ENCODE results near the gene PIK3CB.
"Not testable (repeated sequence)": the region's sequence is repeated elsewhere in the genome, so short reads cannot be mapped to it uniquely, and the experiment has no call there.

The PIK3CB gene

DNA sequence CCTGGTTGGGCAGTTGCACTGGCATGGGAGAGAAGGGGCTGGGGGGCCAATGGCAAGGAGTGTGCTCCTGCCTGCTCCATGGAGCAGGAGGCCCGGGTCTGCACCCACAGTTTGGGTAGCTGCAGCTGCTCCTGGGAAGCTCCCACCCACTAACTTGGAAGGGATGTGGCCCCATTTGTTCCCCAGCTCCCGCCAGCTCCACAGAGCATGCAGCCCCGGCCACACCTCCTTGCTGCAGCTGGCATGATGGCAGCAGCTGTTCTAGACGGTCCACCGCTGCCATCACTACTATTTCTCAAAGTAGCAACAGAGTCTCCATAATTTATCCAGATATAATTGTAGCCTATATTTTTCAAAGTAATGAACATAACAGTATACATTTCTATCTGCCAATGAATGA, 65.8 kb downstream of the PIK3CB start:
- Mint-ChIP-seq H3K27ac (no peak overlapping the region), H3K9me3 (no peaks in the 10 kb centered on the region), H3K4me1 (ENCODE audit: low read depth) (peaks cover 17% of the 10 kb centered on the region), H3K4me3 (no peak overlapping the region), H3K27me3 (no peaks in the 10 kb centered on the region), H3K36me3 (ENCODE audit: low read depth) (peaks cover 26% of the 10 kb centered on the region)

DNA sequence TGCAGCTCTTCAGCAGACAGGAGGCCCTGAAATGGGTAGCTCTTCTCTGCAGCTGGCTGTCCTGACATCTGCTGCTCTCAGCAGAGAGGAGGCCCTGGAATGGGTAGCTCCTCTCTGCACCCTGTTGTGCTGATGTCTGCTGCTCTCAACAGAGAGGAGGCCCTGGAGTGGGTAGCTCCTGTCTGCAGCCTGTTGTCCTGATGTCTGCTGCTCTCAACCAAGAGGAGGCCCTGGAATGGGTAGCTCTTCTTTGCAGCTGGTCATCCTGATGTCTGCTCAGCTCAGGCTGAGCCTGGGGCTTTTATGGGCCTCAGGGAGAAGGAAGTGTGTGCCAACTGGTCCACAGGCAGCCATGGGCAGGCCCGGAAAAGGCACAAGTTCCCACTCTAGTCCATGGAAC, 66.6 kb downstream of the PIK3CB start:
- Mint-ChIP-seq H3K27ac (no peak overlapping the region), H3K36me3 (ENCODE audit: low read depth) (peaks cover 22% of the 10 kb centered on the region)

DNA sequence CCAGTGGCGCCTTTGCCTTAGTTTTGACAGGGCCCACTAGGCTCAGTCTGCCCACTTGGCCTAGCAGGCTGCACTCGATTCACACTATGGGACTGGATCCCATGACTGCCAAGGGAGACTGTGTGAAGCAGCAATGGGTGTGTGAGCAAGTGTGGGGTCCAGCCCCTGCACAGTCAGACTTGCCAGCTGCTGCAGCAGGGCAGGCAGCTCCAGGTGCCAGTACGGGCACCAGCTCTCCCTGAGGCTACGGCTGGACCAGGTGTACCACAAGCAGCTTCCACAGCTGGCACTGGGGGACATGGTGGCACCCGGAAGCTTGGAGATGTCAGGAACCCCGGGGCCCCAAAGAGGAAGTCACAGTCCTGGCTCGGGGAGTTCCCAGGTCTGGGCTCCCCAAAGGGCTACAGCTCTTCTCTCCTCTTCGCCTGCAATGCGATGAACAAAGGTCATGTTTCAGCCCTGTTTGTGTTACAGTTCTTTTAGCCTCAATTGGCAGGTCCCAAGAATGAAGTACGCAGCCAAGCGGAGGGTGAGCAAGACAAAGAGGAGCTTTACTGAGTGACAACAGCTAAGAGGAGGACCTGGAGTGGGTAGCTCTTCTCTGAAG, 67.1 kb downstream of the PIK3CB start:
- Mint-ChIP-seq H3K27me3 (no peaks in the 10 kb centered on the region), H3K4me1 (ENCODE audit: low read depth) (peaks cover 18% of the 10 kb centered on the region), H3K36me3 (ENCODE audit: low read depth) (peaks cover 22% of the 10 kb centered on the region), H3K4me3 (no peak overlapping the region), H3K27ac (no peak overlapping the region), H3K9me3 (no peaks in the 10 kb centered on the region)

More for the DNA sequence above, 66.6 kb downstream of the PIK3CB start:
- no peak overlapping the region for H3K4me3 Mint-ChIP-seq
- no peaks in the 10 kb centered on the region for H3K27me3 Mint-ChIP-seq
- no peaks in the 10 kb centered on the region for H3K9me3 Mint-ChIP-seq
- H3K4me1 Mint-ChIP-seq (ENCODE audit: low read depth), result peaks cover 18% of the 10 kb centered on the region

DNA sequence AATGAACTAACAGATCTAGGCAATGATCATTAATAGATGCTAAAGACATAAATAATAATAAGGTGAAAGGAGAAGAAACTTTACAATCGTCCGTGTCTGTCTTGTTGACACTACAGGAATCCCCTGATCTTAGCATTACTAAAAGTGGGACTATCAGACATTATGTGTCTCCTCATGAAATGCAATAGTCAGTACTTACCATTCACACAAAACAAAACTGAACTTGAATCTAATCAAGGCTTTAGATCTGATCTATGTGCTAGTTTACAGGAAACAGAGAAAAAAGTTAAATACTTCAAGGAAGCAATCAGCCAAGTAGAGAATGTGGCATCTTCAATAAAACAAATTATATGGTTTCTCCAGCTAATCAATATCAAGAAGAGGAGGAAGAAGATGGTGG, 73.7 kb downstream of the PIK3CB start:
- no peak overlapping the region for H3K27ac Mint-ChIP-seq
- no peaks in the 10 kb centered on the region for H3K9me3 Mint-ChIP-seq
- H3K27me3 Mint-ChIP-seq, result no peaks in the 10 kb centered on the region
- peaks cover 20% of the 10 kb centered on the region for H3K4me1 Mint-ChIP-seq (ENCODE audit: low read depth)
- H3K4me3 Mint-ChIP-seq, result no peak overlapping the region
- peaks cover 19% of the 10 kb centered on the region for H3K36me3 Mint-ChIP-seq (ENCODE audit: low read depth)

DNA sequence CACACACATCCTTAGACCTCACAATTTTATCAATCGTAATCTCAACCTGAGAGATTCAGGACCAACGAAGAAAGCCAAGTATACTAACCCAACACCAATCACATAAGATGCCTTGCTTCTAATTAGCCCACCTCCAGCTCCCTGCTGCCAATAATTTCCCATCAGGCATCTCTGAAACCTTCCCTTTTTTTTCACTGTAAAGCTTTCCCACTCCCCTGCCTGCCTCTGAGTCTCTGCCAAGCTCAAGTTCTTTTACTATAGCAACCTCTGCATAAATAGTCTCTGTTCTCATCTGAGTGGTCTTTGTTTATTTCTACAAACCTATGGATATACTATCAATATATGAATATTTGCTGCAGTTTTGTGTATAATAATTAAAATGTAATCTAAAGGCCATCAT, 86.5 kb downstream of the PIK3CB start:
- Mint-ChIP-seq H3K36me3 (ENCODE audit: low read depth) (peaks cover 22% of the 10 kb centered on the region), H3K27ac (no peak overlapping the region), H3K4me3 (no peak overlapping the region), H3K4me1 (ENCODE audit: low read depth) (no peaks in the 10 kb centered on the region), H3K27me3 (no peaks in the 10 kb centered on the region), H3K9me3 (no peaks in the 10 kb centered on the region)

DNA sequence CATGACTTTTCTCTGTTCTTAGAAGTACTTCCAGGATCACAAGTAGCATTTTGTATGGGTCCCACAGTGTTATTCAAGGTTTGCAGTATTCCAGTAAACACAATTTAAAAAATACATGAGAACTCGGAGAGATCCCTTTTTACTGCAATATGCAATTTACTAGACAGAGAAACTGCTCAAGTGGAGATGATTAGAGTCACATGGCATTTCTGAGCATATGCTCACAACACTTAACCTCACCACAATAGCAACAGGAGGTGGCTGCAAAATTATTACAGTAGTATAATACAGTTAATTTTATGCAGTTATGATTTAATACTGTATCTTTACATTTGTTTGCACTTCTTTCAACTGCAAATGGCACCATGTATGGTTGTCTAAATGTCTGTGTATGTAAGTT, 87.5 kb downstream of the PIK3CB start:
- H3K9me3 Mint-ChIP-seq, result no peaks in the 10 kb centered on the region
- peaks cover 28% of the 10 kb centered on the region for H3K36me3 Mint-ChIP-seq (ENCODE audit: low read depth)
- H3K27ac Mint-ChIP-seq, result no peak overlapping the region
- no peaks in the 10 kb centered on the region for H3K27me3 Mint-ChIP-seq
- no peaks in the 10 kb centered on the region for H3K4me1 Mint-ChIP-seq (ENCODE audit: low read depth)
- no peak overlapping the region for H3K4me3 Mint-ChIP-seq

DNA sequence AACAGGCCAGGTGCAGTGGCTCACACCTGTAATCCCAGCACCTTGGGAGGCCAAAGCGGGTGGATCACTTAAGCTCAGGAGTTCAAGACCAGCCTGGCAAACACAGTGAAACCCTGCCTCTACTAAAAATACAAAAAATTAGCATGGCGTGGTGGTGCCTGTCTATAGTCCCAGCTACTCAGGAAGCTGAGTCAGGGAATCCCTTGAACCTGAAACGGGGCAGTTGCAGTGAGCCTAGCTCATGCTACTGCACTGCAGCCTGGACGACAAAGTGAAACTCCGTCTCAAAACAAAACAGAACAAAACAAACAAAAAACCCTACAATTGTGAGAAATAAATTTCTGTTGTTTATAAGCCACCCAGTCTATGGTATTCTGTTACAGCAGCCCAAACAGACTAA, 94.7 kb downstream of the PIK3CB start:
- peaks cover 45% of the 10 kb centered on the region for H3K36me3 Mint-ChIP-seq (ENCODE audit: low read depth)
- H3K27ac Mint-ChIP-seq, result no peak overlapping the region
- no peak overlapping the region for H3K4me3 Mint-ChIP-seq
- no peaks in the 10 kb centered on the region for H3K4me1 Mint-ChIP-seq (ENCODE audit: low read depth)
- H3K9me3 Mint-ChIP-seq, result no peaks in the 10 kb centered on the region
- no peaks in the 10 kb centered on the region for H3K27me3 Mint-ChIP-seq

DNA sequence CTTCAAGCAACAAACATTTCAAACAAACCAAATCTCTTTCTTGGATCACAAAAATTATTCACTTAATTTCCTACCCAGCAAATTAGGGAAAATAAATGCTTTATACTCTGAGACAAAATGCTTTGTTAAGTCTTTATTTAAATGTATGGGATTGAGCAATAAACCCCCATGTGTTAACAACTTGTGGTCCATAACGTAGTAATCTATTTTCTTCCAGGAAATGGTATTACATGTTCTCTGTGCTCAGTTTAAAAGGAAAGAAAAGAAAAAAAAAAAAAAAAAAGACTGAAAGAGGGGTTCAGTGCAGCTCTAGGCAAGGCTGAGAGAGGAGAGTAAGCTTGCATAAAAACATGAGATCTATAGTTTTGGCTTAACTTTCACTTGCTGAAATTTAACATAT, 102.3 kb downstream of the PIK3CB start:
- H3K27ac Mint-ChIP-seq, result no peak overlapping the region
- H3K27me3 Mint-ChIP-seq, result no peaks in the 10 kb centered on the region
- H3K36me3 Mint-ChIP-seq (ENCODE audit: low read depth), result peaks cover 28% of the 10 kb centered on the region
- H3K4me3 Mint-ChIP-seq, result no peak overlapping the region
- H3K9me3 Mint-ChIP-seq, result no peaks in the 10 kb centered on the region
- H3K4me1 Mint-ChIP-seq (ENCODE audit: low read depth), result no peaks in the 10 kb centered on the region

DNA sequence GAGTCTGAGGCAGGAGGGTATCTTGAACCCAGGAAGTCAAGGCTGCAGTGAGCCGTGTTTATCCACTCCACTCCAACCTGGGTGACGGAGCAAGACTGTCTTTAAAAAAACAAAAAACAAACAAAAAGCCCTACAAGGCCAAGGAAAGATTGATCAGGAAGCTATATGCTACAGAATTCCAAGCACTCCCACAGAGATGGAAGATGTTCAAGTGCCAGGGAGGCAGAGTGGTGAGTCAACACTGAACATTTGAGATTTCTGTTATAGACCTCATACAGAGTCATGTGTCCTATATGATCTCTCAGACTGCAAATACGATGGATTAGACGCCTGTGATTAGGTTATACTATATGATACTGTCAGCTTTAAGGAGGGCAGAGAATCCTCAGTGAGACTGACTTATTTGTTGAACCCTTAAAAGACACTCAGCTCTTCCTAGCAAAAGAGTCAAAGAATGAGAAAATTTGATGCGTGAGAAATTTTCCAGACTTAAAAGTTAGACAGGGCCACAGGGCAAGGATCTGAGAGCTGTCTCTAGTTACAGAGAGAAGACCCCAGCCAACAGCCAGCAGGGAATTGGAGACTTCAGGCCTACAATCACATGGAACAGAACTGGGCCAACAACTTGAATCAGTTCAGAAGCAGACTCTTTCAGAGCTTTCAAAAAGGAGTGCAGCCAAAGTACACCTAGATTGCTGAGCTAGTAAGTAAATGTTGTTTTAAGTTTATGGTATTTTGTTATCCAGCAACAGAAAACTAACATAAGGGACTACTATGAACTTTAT, 107.6 kb downstream of the PIK3CB start:
- H3K27ac Mint-ChIP-seq, result no peak overlapping the region
- H3K9me3 Mint-ChIP-seq, result no peaks in the 10 kb centered on the region
- H3K4me1 Mint-ChIP-seq (ENCODE audit: low read depth), result peaks cover 14% of the 10 kb centered on the region
- H3K27me3 Mint-ChIP-seq, result no peaks in the 10 kb centered on the region
- no peak overlapping the region for H3K4me3 Mint-ChIP-seq
- H3K36me3 Mint-ChIP-seq (ENCODE audit: low read depth), result peaks cover 22% of the 10 kb centered on the region

DNA sequence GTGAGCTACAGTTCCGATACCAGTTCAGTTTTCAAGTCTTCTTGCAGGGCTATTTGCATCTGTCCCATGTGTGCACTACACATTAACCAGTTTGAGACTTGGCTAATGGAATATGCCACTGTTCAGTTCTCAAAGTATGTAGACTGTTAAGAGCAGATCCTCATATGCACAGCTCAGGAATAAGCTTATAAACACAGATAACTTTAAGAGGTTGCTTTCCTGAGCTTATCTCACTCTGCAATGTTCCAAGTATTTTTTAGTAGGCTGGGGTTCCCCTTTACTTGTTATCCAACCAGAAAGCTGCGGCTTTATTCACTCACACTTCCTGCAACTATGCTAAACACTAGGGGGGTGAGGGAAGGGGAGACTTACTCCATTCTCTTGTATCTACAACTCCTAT, 108.7 kb downstream of the PIK3CB start:
- H3K27me3 Mint-ChIP-seq, H3K27ac Mint-ChIP-seq: not testable (repeated sequence)

DNA sequence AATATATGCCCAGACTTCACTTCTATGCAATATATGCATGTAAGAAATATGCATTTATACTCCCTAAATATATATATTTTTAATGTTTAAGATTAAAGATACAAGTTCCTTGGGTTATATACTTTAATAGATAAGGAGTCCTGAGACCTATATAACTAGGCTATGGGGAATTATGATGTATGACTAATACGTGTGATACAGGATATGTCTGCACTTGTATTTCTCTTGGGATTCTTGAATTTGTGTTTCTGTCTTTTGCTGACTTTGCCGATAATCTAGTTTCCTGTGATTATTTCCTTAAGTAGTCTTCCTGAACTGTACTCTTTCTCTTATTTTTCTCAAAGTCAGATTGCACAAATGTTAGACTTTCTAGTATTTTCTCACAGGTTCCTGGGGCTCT, 109.6 kb downstream of the PIK3CB start:
- Mint-ChIP-seq H3K4me3 (no peak overlapping the region), H3K4me1 (ENCODE audit: low read depth) (peaks cover 14% of the 10 kb centered on the region), H3K27ac (no peak overlapping the region), H3K36me3 (ENCODE audit: low read depth) (peaks cover 20% of the 10 kb centered on the region), H3K9me3 (no peaks in the 10 kb centered on the region), H3K27me3 (no peaks in the 10 kb centered on the region)

More for the DNA sequence above, 108.7 kb downstream of the PIK3CB start:
- not testable (repeated sequence) for H3K4me3 Mint-ChIP-seq, H3K9me3 Mint-ChIP-seq
- H3K36me3 Mint-ChIP-seq (ENCODE audit: low read depth), result peaks cover 20% of the 10 kb centered on the region
- H3K4me1 Mint-ChIP-seq (ENCODE audit: low read depth), result peaks cover 14% of the 10 kb centered on the region

DNA sequence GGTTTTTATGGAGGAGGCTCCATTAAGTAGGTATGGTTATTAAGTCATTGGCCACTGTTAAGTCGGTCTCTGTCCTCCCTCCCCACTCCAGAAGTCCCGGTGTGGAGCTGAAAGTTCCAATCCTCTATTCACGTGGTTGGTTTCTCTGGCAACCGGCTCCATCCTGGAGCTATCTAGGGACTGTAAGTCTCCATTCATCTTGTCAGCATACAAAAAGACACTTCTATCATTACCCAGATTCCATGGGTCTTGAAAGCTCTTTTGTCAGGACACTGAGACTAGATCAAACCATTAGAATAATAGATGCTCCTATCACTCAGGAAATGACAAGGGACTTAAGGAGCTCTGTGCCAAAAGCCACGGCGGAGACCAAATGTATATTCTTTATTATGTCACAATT, 110.3 kb downstream of the PIK3CB start:
- peaks cover 19% of the 10 kb centered on the region for H3K4me1 Mint-ChIP-seq (ENCODE audit: low read depth)
- no peak overlapping the region for H3K27ac Mint-ChIP-seq
- H3K27me3 Mint-ChIP-seq, result no peaks in the 10 kb centered on the region
- no peak overlapping the region for H3K4me3 Mint-ChIP-seq
- H3K9me3 Mint-ChIP-seq, result no peaks in the 10 kb centered on the region
- H3K36me3 Mint-ChIP-seq (ENCODE audit: low read depth), result peaks cover 20% of the 10 kb centered on the region

DNA sequence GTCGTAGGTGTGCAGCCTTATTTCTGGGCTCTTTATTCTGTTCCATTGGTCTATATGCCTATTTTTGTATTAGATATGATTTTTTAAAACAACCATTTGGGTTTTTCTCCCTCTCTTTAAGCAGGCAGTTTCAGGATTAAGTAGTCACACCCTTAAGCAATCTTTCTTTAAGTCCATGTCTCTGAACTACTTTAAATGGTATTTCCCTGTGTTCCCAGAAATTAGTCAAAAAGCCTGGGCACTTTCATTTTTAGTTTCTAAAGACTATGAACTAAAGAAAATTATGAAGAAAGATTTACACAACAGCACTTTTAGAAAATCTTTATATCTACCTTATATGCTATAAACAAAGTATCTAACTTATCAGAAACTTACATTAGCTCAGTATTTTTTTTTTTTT, 115.9 kb downstream of the PIK3CB start:
- Mint-ChIP-seq H3K27me3 (no peaks in the 10 kb centered on the region), H3K4me3 (no peak overlapping the region), H3K9me3 (no peaks in the 10 kb centered on the region), H3K36me3 (ENCODE audit: low read depth) (peaks cover 17% of the 10 kb centered on the region), H3K27ac (no peak overlapping the region), H3K4me1 (ENCODE audit: low read depth) (peaks cover 22% of the 10 kb centered on the region)

DNA sequence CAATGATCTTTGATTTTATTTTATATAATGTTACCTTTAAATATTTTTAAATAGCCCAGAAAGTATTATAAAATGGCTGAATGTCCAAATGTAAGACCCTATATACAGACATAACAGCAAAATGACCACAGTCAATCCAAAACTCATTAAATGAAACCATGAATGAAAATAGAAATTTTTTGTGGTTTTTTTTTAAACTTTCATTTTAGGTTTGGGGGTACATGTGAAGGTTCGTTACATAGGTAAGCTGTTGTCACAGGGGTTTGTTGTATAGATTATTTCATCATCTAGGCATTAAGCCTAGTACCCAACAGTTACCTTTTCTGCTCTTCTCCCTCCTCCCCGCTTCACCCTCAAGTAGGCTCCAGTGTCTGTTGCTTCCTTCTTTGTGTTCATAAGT, 117.4 kb downstream of the PIK3CB start:
- Mint-ChIP-seq H3K9me3 (no peaks in the 10 kb centered on the region), H3K4me1 (ENCODE audit: low read depth) (peaks cover 19% of the 10 kb centered on the region), H3K36me3 (ENCODE audit: low read depth) (peaks cover 19% of the 10 kb centered on the region), H3K4me3 (no peak overlapping the region), H3K27me3 (no peaks in the 10 kb centered on the region), H3K27ac (no peak overlapping the region)

DNA sequence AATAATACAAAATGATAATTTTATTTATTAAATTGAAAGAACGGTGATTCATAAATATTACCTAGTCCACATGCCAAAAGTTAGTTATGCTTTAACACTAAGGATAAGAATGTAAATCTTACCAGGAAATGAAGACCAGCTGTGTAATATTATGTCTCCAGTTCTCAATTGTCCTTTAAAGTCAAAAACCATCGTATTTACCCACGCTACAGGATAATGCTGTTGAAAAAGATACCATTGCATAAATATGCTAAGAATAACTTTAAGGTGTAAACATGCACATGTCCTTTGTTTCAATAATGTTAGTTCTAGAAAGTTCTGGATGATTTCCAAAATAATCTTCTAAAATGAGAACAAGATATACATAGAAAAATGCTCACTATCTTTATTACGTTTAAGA, 122.6 kb downstream of the PIK3CB start:
- no peaks in the 10 kb centered on the region for H3K4me1 Mint-ChIP-seq (ENCODE audit: low read depth)
- no peak overlapping the region for H3K27ac Mint-ChIP-seq
- no peaks in the 10 kb centered on the region for H3K9me3 Mint-ChIP-seq
- H3K4me3 Mint-ChIP-seq, result no peak overlapping the region
- H3K36me3 Mint-ChIP-seq (ENCODE audit: low read depth), result peaks cover 24% of the 10 kb centered on the region
- no peaks in the 10 kb centered on the region for H3K27me3 Mint-ChIP-seq

DNA sequence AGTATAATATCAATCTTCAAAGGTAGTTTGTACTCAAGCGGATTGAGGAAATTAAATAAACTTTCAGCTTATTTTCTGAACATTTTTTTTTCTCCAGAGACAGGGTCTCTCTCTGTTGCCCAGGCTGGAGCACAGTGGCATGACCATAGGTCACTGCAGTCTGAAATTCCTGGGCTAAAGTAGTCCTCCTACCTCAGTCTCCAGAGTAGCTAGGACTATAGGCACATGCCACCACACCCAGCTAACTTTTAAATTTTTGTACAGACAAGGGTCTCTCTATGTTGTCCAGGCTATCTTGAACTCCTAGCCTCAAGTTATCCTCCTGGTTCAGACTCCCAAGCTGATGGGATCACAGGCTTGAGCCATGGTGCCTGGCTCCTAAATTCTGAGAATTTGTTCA, 129.1 kb downstream of the PIK3CB start:
- Mint-ChIP-seq H3K9me3 (no peaks in the 10 kb centered on the region), H3K27ac (no peak overlapping the region), H3K36me3 (ENCODE audit: low read depth) (peaks cover 26% of the 10 kb centered on the region)

More for the DNA sequence above, 129.1 kb downstream of the PIK3CB start:
- H3K4me3 Mint-ChIP-seq, result no peak overlapping the region
- H3K27me3 Mint-ChIP-seq, result no peaks in the 10 kb centered on the region
- no peaks in the 10 kb centered on the region for H3K4me1 Mint-ChIP-seq (ENCODE audit: low read depth)

Data from stimulated activated naive CD8-positive, alpha-beta T cell treated with anti-CD3 and anti-CD28 coated beads, Interleukin-15, Interleukin-2, amounts not matched to agents 100 ng/mL and 50 ng/mL, for 24 hours (primary cell).